NCI-H1694 treated with DMSO at 0.1 percent for 48 hours (cell line): Measurements from ENCODE around the gene NT5C3A.
"Not testable (repeated sequence)": the region's sequence is repeated elsewhere in the genome, so short reads cannot be mapped to it uniquely, and the experiment has no call there.

Experiments
- DNase-seq: peaks from one replicate; lab custom pipeline; 2025; lab: John Stamatoyannopoulos, UW

The NT5C3A gene

GRCh38 chr7:32979246-32979645 is 83.3 kb downstream of the NT5C3A start:
- not testable (repeated sequence) for DNase-seq

- not testable (repeated sequence) for DNase-seq
Observed at GRCh38 chr7:32977159-32977558, 85.4 kb downstream of the NT5C3A start.

- DNase-seq, result not testable (repeated sequence)
Observed at GRCh38 chr7:32971967-32972366, 90.6 kb downstream of the NT5C3A start.

GRCh38 chr7:32967268-32967582 is 95.4 kb downstream of the NT5C3A start:
- not testable (repeated sequence) for DNase-seq

GRCh38 chr7:32966489-32967267 is 95.9 kb downstream of the NT5C3A start:
- not testable (repeated sequence) for DNase-seq

- not testable (repeated sequence) for DNase-seq
Observed at GRCh38 chr7:32964461-32965159, 98.0 kb downstream of the NT5C3A start.
